HG03066 (cell line): ENCODE measurements around the gene CNN3.

ENCODE experiments used
- ATAC-seq: cut with Tn5 transposase; IDR thresholded peaks from one replicate; pipeline ENCODE4 v1.9.1; 2021; ENCODE audit warnings: low read depth; ENCODE audit not compliant: unreplicated experiment

CNN3 gene

DNA sequence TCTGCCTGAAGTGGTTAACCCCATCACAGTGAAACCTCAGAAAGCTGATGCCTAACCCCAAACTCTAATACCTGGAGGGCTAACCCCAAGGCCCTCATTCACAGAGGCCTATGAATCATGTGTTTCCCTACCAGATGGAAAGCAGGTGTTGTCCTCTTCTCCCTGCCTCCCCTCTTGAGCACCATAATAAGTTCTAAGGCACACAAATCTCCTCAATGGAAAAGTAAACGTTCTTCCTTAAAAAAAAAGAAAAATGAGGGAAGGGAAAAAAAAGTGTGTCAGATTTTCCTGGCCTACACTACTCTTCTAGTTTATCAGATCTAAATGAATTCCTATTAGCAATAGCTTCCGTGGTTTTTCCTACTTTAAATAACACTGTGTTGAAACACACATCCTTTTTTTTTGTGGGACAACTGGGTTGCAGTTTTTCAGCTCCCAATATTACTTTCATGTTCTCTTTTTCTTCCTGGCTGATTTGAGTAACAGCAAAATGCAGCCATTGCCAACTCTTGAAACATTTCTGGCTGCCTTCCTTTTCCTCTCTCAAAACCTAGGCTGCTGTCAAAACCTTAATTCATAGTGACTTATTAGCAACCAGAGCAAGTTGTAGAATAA, 63.5 kb downstream of the CNN3 start:
- ATAC-seq: no peak

DNA sequence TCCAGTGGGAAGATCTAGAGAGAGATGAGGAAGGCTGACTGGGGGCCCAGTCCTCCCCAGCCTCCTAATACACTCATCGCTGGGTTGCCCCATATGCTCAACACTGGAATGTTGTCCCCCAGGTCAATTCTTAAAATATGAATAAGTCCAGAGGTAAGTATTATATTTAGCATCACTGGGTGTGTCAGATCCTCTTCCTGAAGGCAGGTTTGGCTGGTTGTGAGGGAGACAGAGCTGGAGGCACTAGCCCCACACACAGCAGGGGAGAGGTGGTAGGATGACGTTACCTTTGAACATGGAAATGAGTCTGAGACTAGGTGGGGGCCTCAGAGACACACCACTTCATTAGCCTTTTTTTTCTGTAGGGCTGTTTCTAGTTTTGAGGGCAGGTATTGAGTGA, 64.2 kb downstream of the CNN3 start:
- no peak for ATAC-seq

DNA sequence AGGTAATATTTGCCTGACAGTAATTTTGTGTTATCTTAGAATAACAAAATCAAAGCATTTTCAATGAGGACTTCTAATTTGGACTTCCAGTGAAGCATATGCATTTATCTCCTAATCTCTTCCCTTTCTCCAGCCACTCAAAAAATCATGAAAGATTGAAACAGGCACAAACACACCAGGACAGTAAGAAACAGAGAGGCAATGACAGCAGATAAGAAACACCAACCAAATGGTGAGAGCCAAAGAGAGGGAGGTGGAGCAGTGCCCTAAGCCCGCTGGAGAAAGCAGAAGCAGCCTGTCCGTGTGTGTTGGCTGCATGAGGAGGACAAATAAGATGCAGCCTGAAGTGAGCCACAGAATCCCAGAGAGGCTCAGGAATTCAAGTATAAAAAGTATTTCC, 67.7 kb downstream of the CNN3 start:
- no peak for ATAC-seq

DNA sequence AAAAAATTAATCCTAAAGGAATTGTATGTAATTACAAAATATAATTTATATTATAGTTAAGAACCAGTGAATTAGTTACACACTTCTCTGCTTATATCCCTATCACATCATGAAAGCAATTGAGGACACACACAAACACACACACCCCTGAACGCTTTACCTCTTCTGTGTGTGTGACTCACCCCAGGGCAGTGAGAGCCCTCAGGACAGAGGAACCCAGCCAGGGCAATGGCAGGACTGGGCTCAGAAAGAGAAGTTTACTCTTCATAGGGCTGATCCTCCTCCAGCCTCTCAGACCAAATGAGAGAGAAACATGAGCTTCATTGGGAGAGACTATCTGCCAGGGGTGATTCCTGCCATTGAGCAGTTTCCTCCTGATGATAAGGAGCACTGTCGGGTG, 68.6 kb downstream of the CNN3 start:
- ATAC-seq: no peak

DNA sequence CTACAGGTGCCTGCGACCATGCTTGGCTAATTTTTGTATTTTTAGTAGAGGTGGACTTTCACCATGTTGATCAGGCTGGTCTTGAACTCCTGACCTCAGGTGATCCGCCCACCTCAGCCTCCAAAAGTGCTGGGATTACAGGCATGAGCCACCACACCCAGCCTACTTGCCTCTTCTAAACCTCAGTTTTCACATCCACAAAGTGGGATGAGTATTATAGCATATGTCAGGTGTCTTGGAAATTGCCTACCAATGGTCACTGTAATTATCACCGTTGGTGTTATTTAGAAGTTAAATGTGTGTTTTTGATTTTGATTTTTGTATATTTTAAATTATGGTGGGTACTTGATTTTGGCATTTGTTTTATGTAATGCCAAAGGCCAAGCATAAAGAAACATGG, 70.0 kb downstream of the CNN3 start:
- ATAC-seq: no peak

DNA sequence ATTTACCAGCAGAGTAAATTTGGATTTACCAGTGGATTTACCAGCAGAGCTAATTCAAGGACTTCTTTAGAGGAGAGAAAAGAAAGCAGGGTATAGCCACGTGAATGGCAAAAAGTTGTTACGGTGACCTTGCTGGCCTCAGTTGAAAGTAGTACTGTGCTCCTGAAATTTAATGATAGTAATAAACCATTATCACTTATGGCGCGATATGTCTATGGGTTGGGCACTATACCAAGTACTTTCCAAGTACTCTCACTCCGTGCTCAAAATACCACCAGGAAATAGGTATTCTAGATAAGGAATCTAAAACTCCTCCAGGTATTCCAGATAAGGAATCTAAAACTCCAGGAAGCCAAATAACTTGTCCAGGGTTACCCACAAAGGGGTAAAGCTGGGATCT, 70.9 kb downstream of the CNN3 start:
- ATAC-seq: no peak

DNA sequence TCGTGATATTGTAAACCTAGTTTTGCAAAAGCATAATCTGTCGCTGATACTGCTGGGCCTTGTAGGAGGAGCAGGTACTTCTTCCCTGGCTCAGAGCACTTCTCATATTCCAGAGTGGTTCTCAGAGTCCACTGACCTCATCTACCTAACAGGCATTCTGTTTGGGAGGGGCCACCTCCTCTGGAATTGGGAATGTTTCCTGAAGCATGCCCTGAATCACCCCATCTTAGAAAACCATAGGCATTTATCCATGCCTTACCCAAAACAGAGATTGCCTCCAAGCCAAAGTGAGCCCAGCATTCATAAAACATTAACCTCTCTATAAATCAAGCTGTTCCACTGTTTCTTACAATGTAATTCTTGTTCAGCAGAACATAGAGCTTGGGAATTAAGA, 71.6 kb downstream of the CNN3 start:
- no peak for ATAC-seq

DNA sequence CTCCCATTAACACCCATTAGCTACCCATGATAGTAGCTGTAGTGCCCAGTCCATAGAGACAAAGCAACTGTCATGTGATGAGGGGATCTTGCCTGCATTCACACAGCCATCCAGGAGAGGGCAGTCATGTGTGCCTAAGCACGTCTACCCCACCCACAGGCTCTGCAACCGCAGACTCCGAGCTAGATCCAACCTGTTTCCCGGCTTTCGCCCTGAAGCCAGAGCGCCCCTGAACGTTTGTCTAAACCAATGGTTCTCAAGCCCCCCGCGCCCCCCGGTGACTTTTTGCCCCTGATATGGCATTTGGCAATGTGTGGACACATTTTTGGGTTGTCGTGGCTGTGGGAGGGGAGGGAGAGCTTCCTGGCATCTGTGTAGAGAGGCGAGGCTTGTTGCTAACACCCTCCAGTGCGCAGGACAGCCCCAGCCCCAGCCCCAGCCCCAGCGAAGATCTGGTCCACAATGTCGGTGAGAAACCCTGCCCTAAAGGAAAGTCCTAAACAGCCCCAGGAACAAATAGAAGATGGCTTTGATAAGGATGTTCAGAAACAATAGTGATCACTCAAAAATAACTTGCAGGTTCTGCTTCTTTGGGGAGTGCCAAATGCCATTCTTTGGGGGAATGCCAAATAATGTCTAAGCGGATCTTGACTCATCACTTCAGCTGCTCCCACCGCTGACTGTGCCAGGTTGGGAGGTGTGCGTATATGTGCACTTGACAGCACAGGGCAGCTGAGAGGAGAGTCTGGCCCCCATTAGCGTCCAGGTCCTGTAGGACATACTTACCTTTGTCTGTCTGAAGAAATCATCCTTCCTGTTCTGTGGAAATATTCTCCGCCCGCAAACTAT, 72.2 kb downstream of the CNN3 start:
- peak; percentile 98 for ATAC-seq

DNA sequence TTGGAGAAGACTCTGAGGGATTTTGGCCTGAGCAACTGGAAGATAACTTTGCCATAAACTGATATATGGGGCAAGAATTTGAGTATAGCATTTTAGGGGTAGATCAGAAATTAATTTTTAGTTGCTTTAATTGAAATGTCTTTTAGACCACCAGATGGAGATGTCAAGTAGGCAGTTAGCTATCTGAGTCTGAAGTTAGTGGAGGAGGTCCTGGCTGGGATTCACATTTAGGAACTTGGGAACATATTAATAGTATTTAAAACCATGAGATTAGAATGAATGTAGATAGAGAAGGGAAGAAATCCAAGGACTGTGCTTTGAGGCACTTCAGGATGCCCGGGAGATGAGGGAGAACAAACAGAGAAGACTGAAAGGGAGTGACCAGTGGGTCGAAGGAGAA, 74.1 kb downstream of the CNN3 start:
- ATAC-seq: no peak

DNA sequence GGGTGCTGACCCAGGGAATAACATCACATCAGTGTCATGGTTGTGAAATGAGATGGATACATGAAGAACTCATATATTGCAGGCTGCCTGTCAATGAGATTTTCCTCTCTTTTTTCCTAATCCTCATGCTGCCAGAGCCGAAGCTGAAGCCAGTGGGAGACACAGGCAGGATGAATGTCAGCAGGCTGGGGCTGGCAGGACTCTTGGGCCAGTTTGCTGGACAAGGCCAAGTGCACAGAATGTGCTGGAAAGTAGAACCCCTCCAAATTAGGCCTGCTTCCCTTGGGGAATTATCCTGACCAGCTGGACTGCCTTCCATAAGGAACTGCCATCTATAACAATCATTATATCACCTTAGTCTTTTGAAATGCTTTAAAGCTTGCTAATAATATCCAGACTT, 75.3 kb downstream of the CNN3 start:
- ATAC-seq: no peak
